Coronary artery (tissue), 2 donors: ENCODE measurements around the gene PDE11A.

Experiments
- DNase-seq: peaks from one replicate; pipeline ENCODE4 v3.0.0-alpha.2; 2017; ENCODE audit warnings: low spot score
- H3K27ac ChIP-seq, 2 donors: fragments of 200-600 bp; sonication (generic); one replicate each; pipeline ENCODE4 v1.5.1; 2016 to 2019
- H3K4me3 ChIP-seq: fragments of 200-600 bp; sonication (generic); 2 replicates; pipeline ENCODE4 v1.5.1; 2016; ENCODE audit warnings: mild to moderate bottlenecking, moderate library complexity
- CTCF ChIP-seq: fragments of 200-600 bp; sonication (generic); IDR thresholded peaks from one replicate; pipeline ENCODE4 v1.5.1; 2019; ENCODE audit warnings: antibody characterized with exemption

Gene PDE11A

DNA sequence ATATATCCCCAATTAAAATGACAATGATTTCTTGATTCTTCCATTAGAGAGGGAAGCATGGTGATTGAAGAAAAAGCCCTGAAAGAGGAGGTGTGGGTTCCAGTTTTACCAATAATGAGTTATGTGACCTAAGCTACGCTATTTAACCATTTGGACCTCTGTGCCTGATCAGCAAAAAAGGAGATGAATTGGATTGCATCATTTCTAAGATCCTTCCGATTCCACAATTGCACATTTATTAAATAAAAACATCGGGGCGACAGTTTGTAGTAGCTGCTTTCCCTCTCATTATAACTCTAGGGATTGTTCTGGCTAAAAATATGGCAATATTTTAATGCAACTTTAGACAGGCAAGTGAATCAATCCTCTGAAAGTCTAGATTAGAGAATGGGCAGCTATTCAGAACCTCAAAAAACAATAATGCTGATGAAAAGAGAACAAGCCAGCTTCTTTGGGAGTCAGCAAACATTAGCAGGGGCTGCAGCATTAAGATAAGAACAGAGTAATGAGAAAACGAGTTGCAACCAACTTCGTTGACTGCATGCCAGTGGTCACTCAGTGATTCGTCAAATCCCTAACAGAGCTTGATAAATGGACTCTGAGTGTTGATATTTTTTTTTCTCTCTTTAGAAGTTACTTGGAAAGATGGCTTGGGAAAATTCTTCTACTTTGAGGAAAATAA, 378.8 kb downstream of the PDE11A start:
- Histone ChIP-seq H3K4me3 (no peak overlapping the region), H3K27ac (no peak overlapping the region)
- no peak for TF ChIP-seq CTCF
- no peak for DNase-seq

DNA sequence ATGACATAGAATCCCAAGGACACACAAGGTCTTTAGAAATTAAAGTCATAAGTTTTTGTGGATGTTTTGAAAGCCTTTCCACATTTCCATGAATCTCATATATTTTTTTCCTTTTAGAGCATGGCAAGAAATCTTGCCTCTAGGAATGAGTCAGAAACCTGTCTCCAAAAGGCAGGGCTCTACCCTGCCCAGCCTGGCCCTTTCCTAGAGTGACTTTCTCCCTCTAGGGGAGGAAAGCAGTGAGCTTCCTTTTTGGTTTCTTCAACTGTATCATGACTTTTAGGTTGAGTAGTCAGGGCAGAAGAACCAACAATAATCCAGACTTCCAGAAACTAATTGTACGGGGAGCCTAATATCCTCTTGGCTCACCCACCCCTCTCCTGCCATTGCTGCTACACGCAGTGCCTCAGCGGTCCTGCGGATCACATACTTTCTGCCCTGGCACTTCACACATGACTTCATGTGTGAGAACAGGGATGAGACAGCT, 379.8 kb downstream of the PDE11A start:
- Histone ChIP-seq H3K27ac (no peak overlapping the region), H3K4me3 (no peak overlapping the region)
- DNase-seq, result no peak
- no peak for TF ChIP-seq CTCF

DNA sequence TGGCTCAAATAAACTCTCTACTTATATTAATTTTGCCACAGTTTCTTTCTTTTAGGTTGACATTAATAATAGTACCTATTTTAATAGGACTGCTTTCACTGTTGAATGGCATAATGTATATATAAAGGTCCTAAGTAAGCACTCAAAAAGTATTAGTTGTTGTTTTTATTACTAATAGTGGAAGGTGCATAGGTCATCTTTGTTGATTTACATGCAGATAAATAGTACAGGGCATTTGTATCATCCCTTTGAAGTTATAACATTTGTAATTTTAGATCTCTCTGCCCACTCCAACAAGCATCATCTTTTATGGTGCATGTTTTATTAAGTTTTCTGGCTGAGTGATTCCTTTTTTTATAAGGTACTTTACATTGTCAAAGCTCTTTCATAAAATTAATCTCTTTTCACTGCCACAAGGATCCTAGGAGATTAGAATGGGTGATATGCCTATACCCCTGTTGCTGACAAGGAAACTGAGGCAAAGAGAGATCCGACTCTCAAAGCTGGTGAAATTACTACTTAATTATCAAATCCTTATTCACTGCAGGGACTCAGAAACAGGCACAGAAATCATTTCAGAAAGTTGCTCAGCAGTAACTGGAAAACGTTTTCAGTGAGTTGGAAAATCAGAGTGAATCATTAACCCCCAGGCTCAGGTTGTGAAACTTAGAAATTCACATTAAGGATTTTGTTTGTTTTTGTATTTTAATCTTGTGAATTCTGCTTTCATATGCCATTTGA, 380.4 kb downstream of the PDE11A start:
- no peak overlapping the region for H3K4me3 ChIP-seq
- no peak for TF ChIP-seq CTCF
- H3K27ac ChIP-seq, result no peak overlapping the region
- DNase-seq, result no peak

DNA sequence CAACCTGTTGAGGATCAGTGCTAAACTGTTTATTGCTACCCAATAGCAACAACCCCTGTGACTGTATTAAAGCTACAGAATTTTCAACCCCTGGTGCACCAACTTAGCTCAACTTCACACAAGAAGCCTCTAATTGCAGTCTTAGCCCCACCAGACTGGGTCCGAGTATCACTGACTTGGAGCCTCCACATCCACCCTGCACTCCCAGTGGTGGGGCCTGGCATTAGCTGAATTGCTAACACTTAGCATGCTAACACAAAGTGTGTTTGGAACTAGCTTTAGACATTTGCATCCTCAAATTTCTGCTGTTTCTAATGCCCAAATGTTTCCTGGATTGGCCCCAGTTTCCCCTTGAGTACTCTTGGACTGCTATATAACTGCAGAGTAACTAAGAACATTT, 381.4 kb downstream of the PDE11A start:
- H3K27ac ChIP-seq, result no peak overlapping the region
- no peak for DNase-seq
- TF ChIP-seq CTCF, result no peak
- H3K4me3 ChIP-seq, result no peak overlapping the region

- no peak overlapping the region for H3K4me3 ChIP-seq
- H3K27ac ChIP-seq, result no peak overlapping the region
- no peak for DNase-seq
- no peak for TF ChIP-seq CTCF
Measured at GRCh38 chr2:177689623-177690022, 383.0 kb downstream of the PDE11A start.

- DNase-seq, result no peak
- Histone ChIP-seq H3K27ac (no peak overlapping the region), H3K4me3 (no peak overlapping the region)
- no peak for TF ChIP-seq CTCF
Measured at GRCh38 chr2:177688844-177689243, 383.7 kb downstream of the PDE11A start.

DNA sequence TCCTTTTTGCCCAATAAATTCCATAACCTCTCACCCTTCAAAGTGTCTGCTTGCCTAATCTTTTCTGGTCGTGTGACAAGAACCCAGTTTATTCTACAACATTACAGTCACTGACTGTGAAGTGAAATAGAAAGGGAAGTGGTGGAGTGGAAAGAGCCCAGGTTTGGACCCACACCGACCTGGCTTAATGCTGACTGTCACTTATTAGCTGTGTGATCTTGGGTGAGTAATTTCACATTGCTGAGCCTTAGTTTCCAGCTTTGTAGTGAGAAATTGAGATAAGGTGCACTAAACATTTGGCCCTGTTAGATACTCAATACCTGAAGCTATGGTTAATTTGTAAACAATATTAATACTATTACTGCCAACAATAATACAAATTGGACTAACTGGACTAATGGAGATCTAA, 388.9 kb downstream of the PDE11A start:
- Histone ChIP-seq H3K27ac (no peak overlapping the region), H3K4me3 (no peak overlapping the region)
- no peak for DNase-seq
- no peak for TF ChIP-seq CTCF
